Hepatocyte (in vitro differentiated cells): ENCODE measurements around the gene C20orf96. TPM values are rescaled to one million over a fixed set of nuclear protein-coding genes. Genes with fewer than 3 reads are reported as not detected.

Source experiments
- DNase-seq: peaks from one replicate; pipeline ENCODE4 v3.0.0-alpha.2; 2016; ENCODE audit warnings: low spot score
- H2AFZ ChIP-seq: fragments of 200-600 bp; sonication (generic); 2 replicates; pipeline ENCODE4 v1.6.0; 2016; ENCODE audit warnings: antibody characterized with exemption, mild to moderate bottlenecking
- H3K27ac ChIP-seq: fragments of 200-600 bp; sonication (generic); 2 replicates; pipeline ENCODE4 v1.5.1; 2016; ENCODE audit warnings: mild to moderate bottlenecking
- H3K27me3 ChIP-seq: fragments of 200-600 bp; sonication (generic); 2 replicates; pipeline ENCODE4 v1.6.1; 2016
- H3K36me3 ChIP-seq: fragments of 200-600 bp; sonication (generic); replicated peaks from 2 replicates; pipeline ENCODE4 v1.5.1; 2016; ENCODE audit warnings: low read depth; ENCODE audit not compliant: insufficient read depth
- H3K4me1 ChIP-seq: fragments of 200-600 bp; sonication (generic); 2 replicates; pipeline ENCODE4 v1.5.1; 2016; ENCODE audit warnings: mild to moderate bottlenecking, moderate library complexity; ENCODE audit not compliant: insufficient read depth
- H3K4me2 ChIP-seq: fragments of 200-600 bp; sonication (generic); 2 replicates; pipeline ENCODE4 v1.6.0; 2016
- H3K4me3 ChIP-seq: fragments of 200-600 bp; sonication (generic); 2 replicates; pipeline ENCODE4 v1.5.1; 2016; ENCODE audit warnings: mild to moderate bottlenecking
- H3K79me2 ChIP-seq: fragments of 200-600 bp; sonication (generic); 2 replicates; pipeline ENCODE4 v1.6.0; 2017; ENCODE audit warnings: mild to moderate bottlenecking
- H3K9me2 ChIP-seq: fragments of 200-600 bp; sonication (generic); replicated peaks from 2 replicates; pipeline ENCODE4 v1.6.0; 2017; ENCODE audit warnings: mild to moderate bottlenecking; ENCODE audit not compliant: insufficient read depth
- H3K9me3 ChIP-seq: fragments of 200-600 bp; sonication (generic); 2 replicates; pipeline ENCODE4 v1.5.1; 2016; ENCODE audit warnings: low read depth, mild to moderate bottlenecking
- H4K20me1 ChIP-seq: fragments of 200-600 bp; sonication (generic); 2 replicates; pipeline ENCODE4 v1.6.0; 2016; ENCODE audit warnings: mild to moderate bottlenecking; ENCODE audit not compliant: insufficient read depth, poor library complexity, severe bottlenecking
- CTCF ChIP-seq: fragments of 200-600 bp; sonication (generic); IDR thresholded peaks from 2 replicates; pipeline ENCODE4 v1.5.1; 2016; ENCODE audit warnings: antibody characterized with exemption, mild to moderate bottlenecking; ENCODE audit not compliant: poor library complexity
- EZH2 ChIP-seq: fragments of 200-600 bp; sonication (generic); IDR thresholded peaks from 2 replicates; pipeline ENCODE4 v1.6.1; 2016; ENCODE audit warnings: antibody characterized with exemption, mild to moderate bottlenecking, borderline replicate concordance
- EZH2phosphoT487 ChIP-seq: fragments of 200-600 bp; sonication (generic); IDR thresholded peaks from one replicate; pipeline ENCODE4 v1.6.1; 2018; ENCODE audit warnings: antibody characterized with exemption, mild to moderate bottlenecking, low read depth, moderate library complexity; ENCODE audit not compliant: unreplicated experiment, severe bottlenecking
- WGBS: methylation state at CpG from one replicate; pipeline ENCODE4 v1.1.6; 2016; ENCODE audit warnings: low lambda C conversion rate; ENCODE audit errors: missing lambda C conversion rate; 5-methylcytosine and 5-hydroxymethylcytosine counted together
- polyA plus RNA-seq: library from polyadenylated mRNA; unstranded; fragments of >200 nt; fragmentation: Nextera tagmentation; extraction: Ambion mirVana; gene quantifications from 2 replicates; pipeline ENCODE4 v1.2.1, GENCODE V29; 2016
- total RNA-seq: library from RNA; depleted of rRNA; stranded (reverse); fragments of >200 nt; gene quantifications from 2 replicates; pipeline ENCODE4 v1.2.3, GENCODE V29; 2014

C20orf96 gene
- total and polyA plus RNA-seq, 2 experiments from 2014 or later = 3.5 to 10.6 TPM

DNA sequence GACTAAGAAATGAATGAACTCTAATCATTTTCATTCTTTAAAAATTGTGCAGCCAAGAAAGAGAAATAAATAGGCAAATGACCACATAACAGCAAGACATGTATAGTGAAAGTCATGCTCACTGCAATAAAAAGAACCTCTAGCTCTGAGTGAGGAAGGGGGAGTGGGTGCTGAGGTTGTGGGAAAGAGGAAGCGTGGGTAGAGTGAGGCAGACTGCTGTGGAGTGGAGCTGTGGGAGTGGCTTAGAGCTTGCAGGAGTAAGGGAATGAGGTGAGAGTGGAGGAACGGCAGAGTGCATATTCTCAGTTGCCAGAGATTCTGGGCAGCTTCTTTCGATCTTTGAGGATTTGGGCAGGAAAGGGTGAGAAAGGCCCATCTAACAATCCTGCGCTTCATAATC is 53.1 kb downstream of the C20orf96 start:
- Histone ChIP-seq H3K4me2 (no peak overlapping the region), H3K27ac (no peak overlapping the region)

GRCh38 chr20:235891-236290 is 54.7 kb downstream of the C20orf96 start:
- DNase-seq = peak; percentile 12
- Histone ChIP-seq H3K9me2 (no peaks in the 10 kb centered on the region), H3K36me3 (no peaks in the 10 kb centered on the region), H3K27me3 (peaks cover 5% of the 10 kb centered on the region), H3K4me1 (no peaks in the 10 kb centered on the region), H3K27ac (no peak overlapping the region), H4K20me1 (no peaks in the 10 kb centered on the region), H3K4me3 (no peak overlapping the region), H3K79me2 (no peaks in the 10 kb centered on the region), H3K4me2 (no peak overlapping the region), H2AFZ (no peak overlapping the region), H3K9me3 (no peaks in the 10 kb centered on the region)
- TF ChIP-seq CTCF = peak; percentile 28
- TF ChIP-seq EZH2 = no peak
- TF ChIP-seq EZH2phosphoT487 = no peak
- WGBS = 59% methylated on average over 1 of the region's 1 CpG

More for the DNA sequence above, 53.1 kb downstream of the C20orf96 start:
- Histone ChIP-seq H3K4me1 (no peaks in the 10 kb centered on the region), H3K27me3 (peaks cover 5% of the 10 kb centered on the region), H4K20me1 (no peaks in the 10 kb centered on the region), H3K9me3 (no peaks in the 10 kb centered on the region), H3K36me3 (no peaks in the 10 kb centered on the region), H3K9me2 (no peaks in the 10 kb centered on the region), H2AFZ (peak overlapping the region; percentile 19), H3K4me3 (no peak overlapping the region), H3K79me2 (no peaks in the 10 kb centered on the region)
- WGBS = 56% methylated on average over 4 of the region's 4 CpGs
- DNase-seq = no peak
- no peak for TF ChIP-seq EZH2phosphoT487
- no peak for TF ChIP-seq EZH2
- TF ChIP-seq CTCF = no peak

DNA sequence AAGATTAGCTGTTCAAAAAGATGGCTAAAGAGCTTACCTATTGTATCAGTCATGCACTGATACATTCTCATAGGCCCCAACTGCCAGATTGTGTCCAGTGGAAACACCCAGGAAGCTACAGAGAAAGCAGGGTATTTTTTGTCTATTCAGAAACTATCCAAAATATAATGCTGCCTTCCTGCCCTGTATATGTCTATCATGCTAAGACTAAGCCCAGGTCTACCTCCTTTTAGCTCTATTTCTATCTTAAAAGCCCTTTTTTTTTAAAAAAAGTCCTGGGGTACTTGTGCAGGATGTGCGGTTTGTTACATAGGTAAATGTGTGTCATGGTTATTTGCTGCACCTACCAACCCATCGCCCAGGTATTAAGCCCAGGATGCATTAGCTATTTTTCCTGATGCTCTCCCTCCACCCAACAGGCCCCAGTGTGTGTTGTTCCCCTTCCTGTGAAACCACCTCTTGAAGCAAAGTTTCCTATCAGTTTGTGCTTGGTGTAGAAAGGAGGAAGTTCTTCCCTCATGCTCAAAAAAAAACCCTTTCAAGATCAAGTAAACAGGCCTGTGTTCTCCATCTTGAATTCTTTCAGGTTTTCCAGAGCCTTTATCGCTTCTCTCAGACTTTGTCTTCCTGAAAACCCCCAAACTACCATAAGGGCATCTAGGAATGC is 63.0 kb downstream of the C20orf96 start:
- H3K79me2 ChIP-seq = no peaks in the 10 kb centered on the region
- H3K4me2 ChIP-seq = no peak overlapping the region
- no peak overlapping the region for H3K4me3 ChIP-seq
- H3K27me3 ChIP-seq = peaks cover 5% of the 10 kb centered on the region
- TF ChIP-seq EZH2 = no peak
- TF ChIP-seq EZH2phosphoT487 = no peak
- no peak for TF ChIP-seq CTCF
- no peak overlapping the region for H2AFZ ChIP-seq
- no peaks in the 10 kb centered on the region for H4K20me1 ChIP-seq
- no peak overlapping the region for H3K27ac ChIP-seq
- 84% methylated on average over 3 of the region's 3 CpGs for WGBS
- no peaks in the 10 kb centered on the region for H3K9me2 ChIP-seq
- H3K4me1 ChIP-seq = no peaks in the 10 kb centered on the region
- no peaks in the 10 kb centered on the region for H3K9me3 ChIP-seq
- no peaks in the 10 kb centered on the region for H3K36me3 ChIP-seq
- no peak for DNase-seq
